ENCODE measurements around the gene NBPF1. TPM values are rescaled to one million over a fixed set of nuclear protein-coding genes. Genes with fewer than 3 reads are reported as not detected.
"Not testable (repeated sequence)": the region's sequence is repeated elsewhere in the genome, so short reads cannot be mapped to it uniquely, and the experiment has no call there.

Gene NBPF1
- polyA plus RNA-seq, 1 donor from 2014 or later: 78.0 TPM

DNA sequence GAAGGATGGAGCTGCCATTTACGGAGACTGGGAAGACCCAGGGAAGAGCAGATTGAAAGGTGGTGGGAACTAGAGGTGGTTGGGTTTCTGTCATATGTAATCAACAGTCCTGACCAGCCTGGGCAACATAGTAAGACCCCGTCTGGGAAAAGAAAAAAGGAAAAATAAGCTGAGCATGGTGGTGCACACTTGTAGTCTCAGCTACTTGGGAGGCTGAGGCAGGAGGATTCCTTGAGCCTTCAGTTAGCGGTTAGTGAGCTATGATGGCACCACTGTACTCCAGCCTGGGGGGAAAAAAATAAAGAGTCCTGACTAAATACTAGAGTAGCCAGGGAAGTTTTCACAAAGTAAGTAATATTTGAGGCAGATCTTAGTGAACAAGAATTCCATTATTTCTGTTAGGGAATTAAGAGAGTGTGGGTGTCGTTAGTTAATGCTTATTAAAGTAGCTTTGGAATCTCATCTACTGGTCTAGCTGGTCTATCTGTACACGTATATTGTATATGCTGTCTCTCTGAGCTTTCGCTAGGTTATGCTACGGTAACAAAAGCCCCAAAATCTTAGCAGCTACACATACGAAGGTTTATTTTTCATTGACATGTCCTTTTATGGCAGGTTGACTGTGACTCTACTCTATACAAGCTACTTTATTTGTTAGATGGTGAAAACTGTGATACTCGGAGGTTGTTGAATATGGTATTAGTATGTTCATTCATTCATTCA, 4.4 kb downstream of the NBPF1 start:
- Histone ChIP-seq H3K9me3 (ENCODE audit: low read length) (no peaks in the 10 kb centered on the region), H3K9me2 (ENCODE audit: insufficient read depth, low read length) (no peaks in the 10 kb centered on the region), H4K20me1 (ENCODE audit: insufficient read depth) (no peaks in the 10 kb centered on the region), H3K36me3 (ENCODE audit: insufficient read depth, low read length) (peaks cover 34% of the 10 kb centered on the region), H3K27me3 (ENCODE audit: insufficient read depth, low read depth, low read length) (no peaks in the 10 kb centered on the region), H3K4me3 (ENCODE audit: low read length) (no peak overlapping the region), H3K79me2 (replicated peaks; ENCODE audit: insufficient read depth, low read length) (peaks cover 41% of the 10 kb centered on the region), H3K9ac (ENCODE audit: low read length) (no peak overlapping the region), H2AFZ (ENCODE audit: low read depth, low read length) (no peak overlapping the region), H3F3A (ENCODE audit: insufficient read depth, low read length, poor library complexity, severe bottlenecking) (no peaks in the 10 kb centered on the region), H3K27ac (ENCODE audit: low read length) (no peak overlapping the region), H3K4me2 (ENCODE audit: low read length) (no peak overlapping the region)
- no peak for TF ChIP-seq POLR2AphosphoS5 (IDR thresholded peaks at IDR 0.05)
- no peak for TF ChIP-seq EZH2 (IDR thresholded peaks at IDR 0.05; ENCODE audit: borderline replicate concordance, insufficient read depth, low read length, poor library complexity, severe bottlenecking)
- no peak for TF ChIP-seq EP300 (conservative IDR thresholded peaks at IDR 0.05; ENCODE audit: poor library complexity, severe bottlenecking)
- TF ChIP-seq, protein P1, sequence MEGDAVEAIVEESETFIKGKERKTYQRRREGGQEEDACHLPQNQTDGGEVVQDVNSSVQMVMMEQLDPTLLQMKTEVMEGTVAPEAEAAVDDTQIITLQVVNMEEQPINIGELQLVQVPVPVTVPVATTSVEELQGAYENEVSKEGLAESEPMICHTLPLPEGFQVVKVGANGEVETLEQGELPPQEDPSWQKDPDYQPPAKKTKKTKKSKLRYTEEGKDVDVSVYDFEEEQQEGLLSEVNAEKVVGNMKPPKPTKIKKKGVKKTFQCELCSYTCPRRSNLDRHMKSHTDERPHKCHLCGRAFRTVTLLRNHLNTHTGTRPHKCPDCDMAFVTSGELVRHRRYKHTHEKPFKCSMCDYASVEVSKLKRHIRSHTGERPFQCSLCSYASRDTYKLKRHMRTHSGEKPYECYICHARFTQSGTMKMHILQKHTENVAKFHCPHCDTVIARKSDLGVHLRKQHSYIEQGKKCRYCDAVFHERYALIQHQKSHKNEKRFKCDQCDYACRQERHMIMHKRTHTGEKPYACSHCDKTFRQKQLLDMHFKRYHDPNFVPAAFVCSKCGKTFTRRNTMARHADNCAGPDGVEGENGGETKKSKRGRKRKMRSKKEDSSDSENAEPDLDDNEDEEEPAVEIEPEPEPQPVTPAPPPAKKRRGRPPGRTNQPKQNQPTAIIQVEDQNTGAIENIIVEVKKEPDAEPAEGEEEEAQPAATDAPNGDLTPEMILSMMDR (IDR thresholded peaks at IDR 0.05; ENCODE audit: poor library complexity, severe bottlenecking): no peak
- no peak for TF ChIP-seq SMC3 (conservative IDR thresholded peaks at IDR 0.05; ENCODE audit: poor library complexity)
- TF ChIP-seq TAF1 (IDR thresholded peaks at IDR 0.05; ENCODE audit: low read depth): no peak
- TF ChIP-seq, protein P2, sequence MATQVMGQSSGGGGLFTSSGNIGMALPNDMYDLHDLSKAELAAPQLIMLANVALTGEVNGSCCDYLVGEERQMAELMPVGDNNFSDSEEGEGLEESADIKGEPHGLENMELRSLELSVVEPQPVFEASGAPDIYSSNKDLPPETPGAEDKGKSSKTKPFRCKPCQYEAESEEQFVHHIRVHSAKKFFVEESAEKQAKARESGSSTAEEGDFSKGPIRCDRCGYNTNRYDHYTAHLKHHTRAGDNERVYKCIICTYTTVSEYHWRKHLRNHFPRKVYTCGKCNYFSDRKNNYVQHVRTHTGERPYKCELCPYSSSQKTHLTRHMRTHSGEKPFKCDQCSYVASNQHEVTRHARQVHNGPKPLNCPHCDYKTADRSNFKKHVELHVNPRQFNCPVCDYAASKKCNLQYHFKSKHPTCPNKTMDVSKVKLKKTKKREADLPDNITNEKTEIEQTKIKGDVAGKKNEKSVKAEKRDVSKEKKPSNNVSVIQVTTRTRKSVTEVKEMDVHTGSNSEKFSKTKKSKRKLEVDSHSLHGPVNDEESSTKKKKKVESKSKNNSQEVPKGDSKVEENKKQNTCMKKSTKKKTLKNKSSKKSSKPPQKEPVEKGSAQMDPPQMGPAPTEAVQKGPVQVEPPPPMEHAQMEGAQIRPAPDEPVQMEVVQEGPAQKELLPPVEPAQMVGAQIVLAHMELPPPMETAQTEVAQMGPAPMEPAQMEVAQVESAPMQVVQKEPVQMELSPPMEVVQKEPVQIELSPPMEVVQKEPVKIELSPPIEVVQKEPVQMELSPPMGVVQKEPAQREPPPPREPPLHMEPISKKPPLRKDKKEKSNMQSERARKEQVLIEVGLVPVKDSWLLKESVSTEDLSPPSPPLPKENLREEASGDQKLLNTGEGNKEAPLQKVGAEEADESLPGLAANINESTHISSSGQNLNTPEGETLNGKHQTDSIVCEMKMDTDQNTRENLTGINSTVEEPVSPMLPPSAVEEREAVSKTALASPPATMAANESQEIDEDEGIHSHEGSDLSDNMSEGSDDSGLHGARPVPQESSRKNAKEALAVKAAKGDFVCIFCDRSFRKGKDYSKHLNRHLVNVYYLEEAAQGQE (IDR thresholded peaks at IDR 0.05; ENCODE audit: borderline replicate concordance): no peak
- TF ChIP-seq MXI1 (conservative IDR thresholded peaks at IDR 0.05; ENCODE audit: poor library complexity, severe bottlenecking): no peak
- TF ChIP-seq RAD21 (conservative IDR thresholded peaks at IDR 0.05): no peak

DNA sequence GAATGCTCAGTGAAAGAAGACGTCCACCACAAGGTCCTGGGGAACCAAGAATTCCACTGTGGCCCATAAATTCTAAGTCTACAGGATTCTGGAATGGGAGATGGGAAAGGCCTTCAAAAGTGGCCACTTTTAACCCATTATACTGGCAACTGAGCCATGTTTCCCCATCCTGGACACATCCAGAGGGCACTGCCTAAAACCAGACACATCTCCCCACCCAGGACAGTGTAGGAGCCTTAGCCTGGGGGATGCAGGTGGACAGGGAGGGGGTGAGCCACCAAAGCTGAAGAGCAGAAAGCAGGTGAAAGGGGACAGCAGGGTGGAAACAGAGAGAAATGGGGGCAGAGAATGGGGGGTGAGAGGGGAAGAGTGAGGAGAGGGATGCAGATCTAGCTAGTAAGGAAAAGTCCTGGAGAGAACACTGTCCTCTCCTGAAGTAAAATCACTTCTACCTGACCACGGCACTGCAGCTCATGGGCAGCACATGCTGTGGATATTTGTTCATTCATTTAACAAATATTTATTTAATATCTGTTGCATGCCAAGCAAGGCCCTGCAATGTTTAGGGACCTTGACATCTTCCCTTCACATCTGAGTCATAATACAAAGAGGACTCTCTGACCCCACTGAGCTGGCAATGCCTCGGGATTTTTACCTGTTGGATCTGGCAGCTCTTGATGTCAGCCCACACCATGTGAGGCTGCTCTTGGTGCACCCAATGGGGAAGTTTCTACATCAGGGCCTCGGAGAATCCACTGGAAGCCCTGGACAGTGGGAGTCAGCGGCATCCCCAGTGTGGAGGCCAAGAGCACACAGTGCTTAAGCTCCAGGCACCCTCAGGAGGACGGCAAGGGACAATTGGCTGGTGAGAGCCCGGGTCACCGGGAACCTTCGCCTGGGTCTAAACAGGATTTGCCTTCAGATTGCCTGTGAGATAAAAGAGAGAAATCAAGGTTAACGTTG, 5.2 kb downstream of the NBPF1 start:
- not testable (repeated sequence) for H3K27ac ChIP-seq (ENCODE audit: low read length); H3K4me2 ChIP-seq (ENCODE audit: low read length); H3K4me3 ChIP-seq (ENCODE audit: low read length); H4K20me1 ChIP-seq (ENCODE audit: insufficient read depth); H3F3A ChIP-seq (ENCODE audit: insufficient read depth, low read length, poor library complexity, severe bottlenecking); H3K9ac ChIP-seq (ENCODE audit: low read length); H3K9me3 ChIP-seq (ENCODE audit: low read length); H3K9me2 ChIP-seq (ENCODE audit: insufficient read depth, low read length); H2AFZ ChIP-seq (ENCODE audit: low read depth, low read length); H3K27me3 ChIP-seq (ENCODE audit: insufficient read depth, low read depth, low read length)
- H3K36me3 ChIP-seq (ENCODE audit: insufficient read depth, low read length): peaks cover 34% of the 10 kb centered on the region
- peaks cover 41% of the 10 kb centered on the region for H3K79me2 ChIP-seq (replicated peaks; ENCODE audit: insufficient read depth, low read length)

Data from neural cell (in vitro differentiated cells).